K562 (cell line): ENCODE data around the gene GMPR. TPM values are rescaled to one million over a fixed set of nuclear protein-coding genes. Genes with fewer than 3 reads are reported as not detected.
A peak's percentile ranks its signal among the peaks of the same experiment; 100 is the strongest.

ENCODE experiments used
- CC2D1A ChIP-seq: fragments of 450-650 bp; IDR thresholded peaks from 2 replicates; pipeline ENCODE4 v1.6.1; 2017; ENCODE audit warnings: mild to moderate bottlenecking
- CXXC5 ChIP-seq: fragments of 250-450 bp; sonication (Bioruptor Pico); IDR thresholded peaks from 2 replicates; pipeline ENCODE4 v1.8.0; 2022; ENCODE audit warnings: inconsistent platforms, mild to moderate bottlenecking, moderate library complexity
- FOXK1 ChIP-seq: sonication (generic); formaldehyde crosslinking; IDR thresholded peaks from 2 replicates; pipeline ENCODE4 v1.8.0; 2022; ENCODE audit warnings: missing genetic modification reagents, mild to moderate bottlenecking, borderline replicate concordance
- KAT2B ChIP-seq: IDR thresholded peaks from one replicate; pipeline ENCODE4 v1.6.1; 2012; ENCODE audit warnings: low read depth, mild to moderate bottlenecking, control low read depth, inconsistent platforms, low read length, moderate library complexity
- POLR2AphosphoS5 ChIP-seq: IDR thresholded peaks from 2 replicates; pipeline ENCODE4 v1.6.1; 2011; ENCODE audit warnings: mild to moderate bottlenecking, low read depth, low read length, moderate library complexity; ENCODE audit not compliant: control insufficient read depth, insufficient read depth
- POLR3A ChIP-seq: IDR thresholded peaks from 2 replicates; pipeline ENCODE4 v1.6.1; 2011; ENCODE audit warnings: borderline replicate concordance, mild to moderate bottlenecking, moderate library complexity; ENCODE audit not compliant: insufficient read length, insufficient read depth; ENCODE audit errors: extremely low read depth
- RAD51 ChIP-seq: fragments of 450-650 bp; IDR thresholded peaks from 2 replicates; pipeline ENCODE4 v1.7.1; 2016; ENCODE audit warnings: low read depth, mild to moderate bottlenecking, borderline replicate concordance
- SMARCA4 ChIP-seq: fragments of 450-650 bp; IDR thresholded peaks from 2 replicates; pipeline ENCODE4 v1.6.1; 2016
- SMARCB1 ChIP-seq: IDR thresholded peaks from 2 replicates; pipeline ENCODE4 v1.6.1; 2011; ENCODE audit warnings: improper control_type of control experiment, low read depth; ENCODE audit not compliant: insufficient read length
- TAF1 ChIP-seq: IDR thresholded peaks from 2 replicates; pipeline ENCODE4 v1.6.1; 2011; ENCODE audit warnings: mild to moderate bottlenecking, low read length, moderate library complexity; ENCODE audit not compliant: insufficient read depth, control insufficient read depth, severe bottlenecking; ENCODE audit errors: extremely low read depth
- ZNF133 ChIP-seq: fragments of 250-450 bp; sonication (Bioruptor Pico); IDR thresholded peaks from 2 replicates; pipeline ENCODE4 v1.4.0; 2020; ENCODE audit warnings: mild to moderate bottlenecking
- ZNF197 ChIP-seq: fragments of 200-800 bp; sonication (Bioruptor generic); IDR thresholded peaks from 2 replicates; pipeline ENCODE4 v1.6.1; 2016; ENCODE audit warnings: low read depth, missing genetic modification characterization, missing compliant biosample characterization
- ZNF717 ChIP-seq: fragments of 250-450 bp; sonication (Bioruptor Pico); IDR thresholded peaks from 2 replicates; pipeline ENCODE4 v1.5.0; 2021
- polyA plus RNA-seq, 8 experiments: library from polyadenylated mRNA; depleted of rRNA in 4 of 8; stranded (reverse) in 5 of 8; unstranded in 3 of 8; fragments of >200 nt; fragmentation: Nextera tagmentation in 2 of 8; fragmentation: Illumina TruSeq in 1 of 8; extraction: Ambion mirVana in 2 of 8; extraction: Trizol in 1 of 8; gene quantifications; 2 replicates each; pipeline versions ENCODE4 v1.2.1 to v1.2.3, GENCODE V29; 2011 to 2014; ENCODE audit warnings: inconsistent platforms in 1 of 8, missing spikeins in 1 of 8
- total RNA-seq, 7 experiments: library from RNA; depleted of rRNA in 6 of 7; stranded (reverse); fragments of >200 nt in 6 of 7; fragmentation: Illumina TruSeq in 2 of 7; extraction: Trizol in 2 of 7; gene quantifications; 2 replicates each; pipeline versions ENCODE4 v1.2.1 to v1.2.3, GENCODE V29; 2011 to 2021; ENCODE audit warnings: low replicate concordance in 1 of 7
- TF ChIP-seq, protein P1 (sequence below), 2 experiments: fragments of 450-650 bp; IDR thresholded peaks; 2 replicates each; pipeline ENCODE4 v1.6.1; 2018; ENCODE audit warnings: mild to moderate bottlenecking in 2 of 2, low read depth in 1 of 2; ENCODE audit not compliant: partially characterized antibody in 2 of 2
- TF ChIP-seq, protein P2 (sequence below): sonication (generic); formaldehyde crosslinking; IDR thresholded peaks from 2 replicates; pipeline ENCODE4 v1.8.1; 2023; ENCODE audit warnings: mild to moderate bottlenecking, missing genetic modification reagents
- TF ChIP-seq, protein P3 (sequence below): fragments of 450-650 bp; IDR thresholded peaks from 2 replicates; pipeline ENCODE4 v1.6.1; 2016
- TF ChIP-seq, protein P4 (sequence below), 2 experiments: fragments of 450-650 bp in 1 of 2; sonication (generic) in 1 of 2; formaldehyde crosslinking in 1 of 2; IDR thresholded peaks in 1 of 2; conservative IDR thresholded peaks in 1 of 2; 2 replicates each; pipeline versions ENCODE4 v1.6.1 to v1.8.1; 2016 to 2023; ENCODE audit warnings: mild to moderate bottlenecking in 2 of 2, moderate library complexity in 2 of 2, inconsistent platforms in 1 of 2, missing genetic modification reagents in 1 of 2
- TF ChIP-seq, protein P5 (sequence below): fragments of 250-450 bp; sonication (Bioruptor Pico); IDR thresholded peaks from 2 replicates; pipeline ENCODE4 v1.5.1; 2021; ENCODE audit warnings: mild to moderate bottlenecking

GMPR gene
- total and polyA plus RNA-seq, 9 of the 15 experiments (the other 6 are each of a cell fraction or from before 2014, with no cell fraction given): 34.6 to 83.7 (median 49.8) TPM

DNA sequence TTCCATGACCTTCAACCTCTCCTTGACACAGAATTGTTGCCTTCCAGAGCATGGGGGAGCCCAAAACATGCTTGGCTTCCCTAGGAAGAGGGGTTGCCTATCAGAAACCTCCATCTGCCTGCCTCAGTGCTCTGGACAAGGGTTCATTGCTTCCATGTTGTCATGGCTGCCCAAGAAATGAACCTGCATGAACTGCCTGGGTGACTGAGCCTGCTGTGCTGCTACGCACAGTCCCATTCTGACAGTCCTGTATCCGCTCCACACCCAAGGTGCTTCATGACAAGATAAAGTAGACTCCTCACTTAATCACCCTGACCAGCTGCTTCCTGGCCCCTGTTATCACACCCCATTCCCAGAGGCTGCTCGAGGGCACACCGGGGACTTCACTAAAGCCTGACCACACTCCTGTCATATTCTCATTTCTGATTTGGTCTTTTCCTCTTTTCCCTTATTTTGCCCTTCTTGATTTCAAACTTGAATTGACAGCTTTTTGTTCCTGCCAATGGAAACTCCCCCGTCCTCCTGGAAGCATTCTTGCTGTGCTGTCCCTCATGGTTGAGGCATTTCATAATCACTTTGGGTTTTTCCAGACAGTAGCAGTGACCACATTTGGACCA lies 31.9 kb downstream of the GMPR start (continued):
- TF ChIP-seq, protein P1, sequence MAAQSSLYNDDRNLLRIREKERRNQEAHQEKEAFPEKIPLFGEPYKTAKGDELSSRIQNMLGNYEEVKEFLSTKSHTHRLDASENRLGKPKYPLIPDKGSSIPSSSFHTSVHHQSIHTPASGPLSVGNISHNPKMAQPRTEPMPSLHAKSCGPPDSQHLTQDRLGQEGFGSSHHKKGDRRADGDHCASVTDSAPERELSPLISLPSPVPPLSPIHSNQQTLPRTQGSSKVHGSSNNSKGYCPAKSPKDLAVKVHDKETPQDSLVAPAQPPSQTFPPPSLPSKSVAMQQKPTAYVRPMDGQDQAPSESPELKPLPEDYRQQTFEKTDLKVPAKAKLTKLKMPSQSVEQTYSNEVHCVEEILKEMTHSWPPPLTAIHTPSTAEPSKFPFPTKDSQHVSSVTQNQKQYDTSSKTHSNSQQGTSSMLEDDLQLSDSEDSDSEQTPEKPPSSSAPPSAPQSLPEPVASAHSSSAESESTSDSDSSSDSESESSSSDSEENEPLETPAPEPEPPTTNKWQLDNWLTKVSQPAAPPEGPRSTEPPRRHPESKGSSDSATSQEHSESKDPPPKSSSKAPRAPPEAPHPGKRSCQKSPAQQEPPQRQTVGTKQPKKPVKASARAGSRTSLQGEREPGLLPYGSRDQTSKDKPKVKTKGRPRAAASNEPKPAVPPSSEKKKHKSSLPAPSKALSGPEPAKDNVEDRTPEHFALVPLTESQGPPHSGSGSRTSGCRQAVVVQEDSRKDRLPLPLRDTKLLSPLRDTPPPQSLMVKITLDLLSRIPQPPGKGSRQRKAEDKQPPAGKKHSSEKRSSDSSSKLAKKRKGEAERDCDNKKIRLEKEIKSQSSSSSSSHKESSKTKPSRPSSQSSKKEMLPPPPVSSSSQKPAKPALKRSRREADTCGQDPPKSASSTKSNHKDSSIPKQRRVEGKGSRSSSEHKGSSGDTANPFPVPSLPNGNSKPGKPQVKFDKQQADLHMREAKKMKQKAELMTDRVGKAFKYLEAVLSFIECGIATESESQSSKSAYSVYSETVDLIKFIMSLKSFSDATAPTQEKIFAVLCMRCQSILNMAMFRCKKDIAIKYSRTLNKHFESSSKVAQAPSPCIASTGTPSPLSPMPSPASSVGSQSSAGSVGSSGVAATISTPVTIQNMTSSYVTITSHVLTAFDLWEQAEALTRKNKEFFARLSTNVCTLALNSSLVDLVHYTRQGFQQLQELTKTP (IDR thresholded peaks at IDR 0.05; ENCODE audit: low read depth in 1 of 2, partially characterized antibody in 2 of 2): peak in 1 of 2 experiments; percentile 84
- peak; percentile 21; the same call in 1 of the 2 replicates for TF ChIP-seq RAD51
- TF ChIP-seq, protein P2, sequence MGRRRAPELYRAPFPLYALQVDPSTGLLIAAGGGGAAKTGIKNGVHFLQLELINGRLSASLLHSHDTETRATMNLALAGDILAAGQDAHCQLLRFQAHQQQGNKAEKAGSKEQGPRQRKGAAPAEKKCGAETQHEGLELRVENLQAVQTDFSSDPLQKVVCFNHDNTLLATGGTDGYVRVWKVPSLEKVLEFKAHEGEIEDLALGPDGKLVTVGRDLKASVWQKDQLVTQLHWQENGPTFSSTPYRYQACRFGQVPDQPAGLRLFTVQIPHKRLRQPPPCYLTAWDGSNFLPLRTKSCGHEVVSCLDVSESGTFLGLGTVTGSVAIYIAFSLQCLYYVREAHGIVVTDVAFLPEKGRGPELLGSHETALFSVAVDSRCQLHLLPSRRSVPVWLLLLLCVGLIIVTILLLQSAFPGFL (CRISPR knock-in tag): no peak
- TF ChIP-seq POLR3A: no peak
- TF ChIP-seq, protein P3, sequence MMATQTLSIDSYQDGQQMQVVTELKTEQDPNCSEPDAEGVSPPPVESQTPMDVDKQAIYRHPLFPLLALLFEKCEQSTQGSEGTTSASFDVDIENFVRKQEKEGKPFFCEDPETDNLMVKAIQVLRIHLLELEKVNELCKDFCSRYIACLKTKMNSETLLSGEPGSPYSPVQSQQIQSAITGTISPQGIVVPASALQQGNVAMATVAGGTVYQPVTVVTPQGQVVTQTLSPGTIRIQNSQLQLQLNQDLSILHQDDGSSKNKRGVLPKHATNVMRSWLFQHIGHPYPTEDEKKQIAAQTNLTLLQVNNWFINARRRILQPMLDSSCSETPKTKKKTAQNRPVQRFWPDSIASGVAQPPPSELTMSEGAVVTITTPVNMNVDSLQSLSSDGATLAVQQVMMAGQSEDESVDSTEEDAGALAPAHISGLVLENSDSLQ: peak; percentile 78
- TF ChIP-seq SMARCB1: no peak
- TF ChIP-seq TAF1: no peak
- no peak for TF ChIP-seq ZNF717 (CRISPR knock-in tag)
- TF ChIP-seq ZNF133 (CRISPR knock-in tag): no peak
- TF ChIP-seq KAT2B: no peak
- TF ChIP-seq CC2D1A: peak; percentile 96
- no peak; the same call in 1 of the 2 replicates for TF ChIP-seq FOXK1 (CRISPR knock-in tag)
- peak; percentile 97 for TF ChIP-seq POLR2AphosphoS5
- TF ChIP-seq CXXC5 (CRISPR knock-in tag): peak; percentile 93
- peak; percentile 90 for TF ChIP-seq ZNF197
- TF ChIP-seq SMARCA4: peak; percentile 98
- TF ChIP-seq, protein P4, sequence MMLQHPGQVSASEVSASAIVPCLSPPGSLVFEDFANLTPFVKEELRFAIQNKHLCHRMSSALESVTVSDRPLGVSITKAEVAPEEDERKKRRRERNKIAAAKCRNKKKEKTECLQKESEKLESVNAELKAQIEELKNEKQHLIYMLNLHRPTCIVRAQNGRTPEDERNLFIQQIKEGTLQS (IDR thresholded peaks at IDR 0.05): peak; percentile 48; the same call in 1 of the 2 replicates
- TF ChIP-seq, protein P4 (CRISPR knock-in tag; conservative IDR thresholded peaks at IDR 0.05): no peak; the same call in 1 of the 2 replicates
- TF ChIP-seq, protein P5, sequence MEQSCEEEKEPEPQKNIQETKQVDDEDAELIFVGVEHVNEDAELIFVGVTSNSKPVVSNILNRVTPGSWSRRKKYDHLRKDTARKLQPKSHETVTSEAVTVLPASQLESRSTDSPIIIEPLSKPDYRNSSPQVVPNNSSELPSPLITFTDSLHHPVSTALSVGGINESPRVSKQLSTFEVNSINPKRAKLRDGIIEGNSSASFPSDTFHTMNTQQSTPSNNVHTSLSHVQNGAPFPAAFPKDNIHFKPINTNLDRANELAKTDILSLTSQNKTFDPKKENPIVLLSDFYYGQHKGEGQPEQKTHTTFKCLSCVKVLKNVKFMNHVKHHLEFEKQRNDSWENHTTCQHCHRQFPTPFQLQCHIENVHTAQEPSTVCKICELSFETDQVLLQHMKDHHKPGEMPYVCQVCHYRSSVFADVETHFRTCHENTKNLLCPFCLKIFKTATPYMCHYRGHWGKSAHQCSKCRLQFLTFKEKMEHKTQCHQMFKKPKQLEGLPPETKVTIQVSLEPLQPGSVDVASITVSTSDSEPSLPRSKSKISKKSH: no peak
